Neural cell (in vitro differentiated cells): ENCODE results near the gene ANKRD62. TPM values are rescaled to one million over a fixed set of nuclear protein-coding genes. Genes with fewer than 3 reads are reported as not detected.

Experiments used
- H2AFZ ChIP-seq: fragments of 200-600, 300-800 bp; sonication (generic), shearing (Covaris generic); 2 replicates; pipeline ENCODE4 v1.6.0; 2014; ENCODE audit warnings: low read depth, mild to moderate bottlenecking, antibody characterized with exemption, low read length, moderate library complexity
- H3F3A ChIP-seq: fragments of 200-600 bp; shearing (Covaris generic); 2 replicates; pipeline ENCODE4 v1.6.1; 2016; ENCODE audit warnings: mild to moderate bottlenecking, moderate library complexity, mixed read lengths, antibody characterized with exemption, low read length; ENCODE audit not compliant: insufficient read depth, poor library complexity, severe bottlenecking
- H3K27ac ChIP-seq: fragments of 200-600, 300-800 bp; sonication (generic), shearing (Covaris generic); 2 replicates; pipeline ENCODE4 v1.5.1; 2014; ENCODE audit warnings: mild to moderate bottlenecking, low read length, moderate library complexity
- H3K27me3 ChIP-seq: fragments of 300-800, 200-600 bp; sonication (generic), shearing (Covaris generic); 2 replicates; pipeline ENCODE4 v1.6.0; 2014; ENCODE audit warnings: mild to moderate bottlenecking, low read depth, low read length, moderate library complexity; ENCODE audit not compliant: insufficient read depth
- H3K36me3 ChIP-seq: fragments of 300-800, 200-600 bp; sonication (generic), shearing (Covaris generic); 2 replicates; pipeline ENCODE4 v1.5.1; 2014; ENCODE audit warnings: mild to moderate bottlenecking, antibody characterized with exemption, low read length, moderate library complexity; ENCODE audit not compliant: insufficient read depth
- H3K4me2 ChIP-seq: fragments of 300-800, 200-600 bp; sonication (generic), shearing (Covaris generic); 2 replicates; pipeline ENCODE4 v1.6.0; 2014; ENCODE audit warnings: mild to moderate bottlenecking, low read length
- H3K4me3 ChIP-seq: fragments of 300-800, 200-600 bp; sonication (generic), shearing (Covaris generic); 2 replicates; pipeline ENCODE4 v1.5.1; 2014; ENCODE audit warnings: mild to moderate bottlenecking, low read length, moderate library complexity
- H3K79me2 ChIP-seq: fragments of 200-600 bp; shearing (Covaris generic); replicated peaks from 2 replicates; pipeline ENCODE4 v1.6.0; 2014; ENCODE audit warnings: mild to moderate bottlenecking, low read length, moderate library complexity; ENCODE audit not compliant: insufficient read depth
- H3K9ac ChIP-seq: fragments of 300-800, 200-600 bp; sonication (generic), shearing (Covaris generic); 2 replicates; pipeline ENCODE4 v1.6.1; 2016; ENCODE audit warnings: mild to moderate bottlenecking, low read length, mixed read lengths
- H3K9me2 ChIP-seq: fragments of 200-600 bp; shearing (Covaris generic); 2 replicates; pipeline ENCODE4 v1.6.1; 2016; ENCODE audit warnings: mild to moderate bottlenecking, low read length, mixed read lengths; ENCODE audit not compliant: insufficient read depth
- H3K9me3 ChIP-seq: fragments of 200-600, 300-800 bp; sonication (generic), shearing (Covaris generic); 2 replicates; pipeline ENCODE4 v1.6.1; 2016; ENCODE audit warnings: mild to moderate bottlenecking, mixed run types, low read length, moderate library complexity, mixed read lengths
- H4K20me1 ChIP-seq: fragments of 200-600 bp; shearing (Covaris generic); 2 replicates; pipeline ENCODE4 v1.6.1; 2016; ENCODE audit warnings: mild to moderate bottlenecking, mixed run types; ENCODE audit not compliant: insufficient read depth
- EP300 ChIP-seq: fragments of 450-650 bp; conservative IDR thresholded peaks from 2 replicates; pipeline ENCODE4 v1.6.1; 2014; ENCODE audit warnings: antibody characterized with exemption, mild to moderate bottlenecking, moderate library complexity; ENCODE audit not compliant: poor library complexity, severe bottlenecking
- EZH2 ChIP-seq: fragments of 200-600, 300-800 bp; shearing (Covaris generic), sonication (generic); IDR thresholded peaks from 2 replicates; pipeline ENCODE4 v1.6.1; 2014; ENCODE audit warnings: antibody characterized with exemption, low read length, borderline replicate concordance, mild to moderate bottlenecking; ENCODE audit not compliant: insufficient read depth, poor library complexity, severe bottlenecking
- MXI1 ChIP-seq: fragments of 450-650 bp; conservative IDR thresholded peaks from 2 replicates; pipeline ENCODE4 v1.6.1; 2014; ENCODE audit warnings: antibody characterized with exemption, mild to moderate bottlenecking; ENCODE audit not compliant: poor library complexity, severe bottlenecking
- POLR2AphosphoS5 ChIP-seq: IDR thresholded peaks from 2 replicates; pipeline ENCODE4 v1.6.1; 2012
- RAD21 ChIP-seq: fragments of 450-650 bp; conservative IDR thresholded peaks from 2 replicates; pipeline ENCODE4 v1.6.1; 2014; ENCODE audit warnings: antibody characterized with exemption, mild to moderate bottlenecking, moderate library complexity
- SMC3 ChIP-seq: fragments of 450-650 bp; conservative IDR thresholded peaks from 2 replicates; pipeline ENCODE4 v1.6.1; 2014; ENCODE audit warnings: antibody characterized with exemption, mild to moderate bottlenecking, moderate library complexity; ENCODE audit not compliant: poor library complexity
- TAF1 ChIP-seq: IDR thresholded peaks from 2 replicates; pipeline ENCODE4 v1.6.1; 2012; ENCODE audit warnings: low read depth
- polyA plus RNA-seq: library from polyadenylated mRNA; depleted of rRNA; stranded (reverse); fragments of >200 nt; gene quantifications from 2 replicates; pipeline ENCODE4 v1.2.3, GENCODE V29; 2014
- TF ChIP-seq, protein P1 (sequence below): IDR thresholded peaks from 2 replicates; pipeline ENCODE4 v1.6.1; 2012; ENCODE audit warnings: borderline replicate concordance
- TF ChIP-seq, protein P2 (sequence below): fragments of 450-650 bp; IDR thresholded peaks from 2 replicates; pipeline ENCODE4 v1.5.1; 2014; ENCODE audit warnings: antibody characterized with exemption, mild to moderate bottlenecking, moderate library complexity; ENCODE audit not compliant: poor library complexity, severe bottlenecking

ANKRD62 gene
- polyA plus RNA-seq, 1 donor from 2014 or later = not detected

DNA sequence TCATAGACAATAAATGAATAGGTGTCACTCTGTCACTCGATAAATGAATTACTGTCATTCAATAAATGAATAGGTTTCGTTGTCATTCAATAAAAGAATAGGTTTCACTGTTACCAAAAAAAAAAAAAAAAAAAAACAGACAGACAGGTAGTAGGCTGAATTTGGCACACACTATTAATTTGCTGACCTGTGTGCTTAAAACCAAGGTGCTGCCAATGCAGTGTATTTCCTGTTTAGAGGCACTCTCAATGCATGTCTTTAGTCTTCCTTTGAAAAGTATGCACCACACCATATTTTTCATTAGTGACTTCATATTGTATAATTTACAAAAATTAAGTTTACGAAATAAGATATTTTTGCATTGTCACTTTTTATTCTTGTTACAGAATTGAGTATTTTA, 16.2 kb downstream of the ANKRD62 start:
- Histone ChIP-seq H3F3A (no peaks in the 10 kb centered on the region), H3K4me3 (no peak overlapping the region), H3K9me2 (no peaks in the 10 kb centered on the region), H3K27ac (no peak overlapping the region), H4K20me1 (no peaks in the 10 kb centered on the region), H3K9ac (no peak overlapping the region), H3K79me2 (no peaks in the 10 kb centered on the region), H3K27me3 (no peaks in the 10 kb centered on the region), H2AFZ (no peak overlapping the region), H3K36me3 (no peaks in the 10 kb centered on the region), H3K9me3 (no peaks in the 10 kb centered on the region), H3K4me2 (no peak overlapping the region)
- no peak for TF ChIP-seq EP300
- no peak for TF ChIP-seq TAF1
- no peak for TF ChIP-seq MXI1

DNA sequence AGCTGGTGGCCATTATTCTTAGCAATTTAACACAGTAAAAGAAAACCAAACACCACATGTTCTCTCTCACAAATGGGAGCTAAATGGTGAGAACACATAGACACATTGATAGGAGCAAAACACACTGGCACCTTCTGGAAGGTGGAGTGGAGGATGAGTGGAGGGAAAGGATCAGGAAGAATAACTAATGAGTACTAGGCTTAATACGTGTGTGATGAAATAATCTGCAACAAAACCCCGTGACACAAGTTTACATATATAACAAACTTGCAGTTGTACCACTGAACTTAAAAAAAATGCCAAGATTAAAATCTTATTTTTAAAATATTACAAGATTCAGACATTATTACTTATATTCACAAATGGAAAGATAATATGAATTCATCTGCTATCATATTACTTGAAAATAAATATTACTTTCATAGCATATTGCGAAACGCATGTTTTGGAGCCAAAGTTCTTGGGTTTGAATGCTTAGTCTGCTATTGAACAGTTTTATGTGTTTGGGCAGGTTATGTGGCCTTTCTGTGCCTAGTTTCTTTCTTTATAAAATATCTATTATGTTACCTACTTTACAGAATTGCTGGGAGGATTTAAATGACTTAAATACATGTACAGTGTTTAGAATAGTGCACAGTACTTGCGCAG, 20.5 kb downstream of the ANKRD62 start:
- TF ChIP-seq EZH2 (no peak), POLR2AphosphoS5 (no peak), RAD21 (no peak), MXI1 (no peak)
- TF ChIP-seq, protein P1, sequence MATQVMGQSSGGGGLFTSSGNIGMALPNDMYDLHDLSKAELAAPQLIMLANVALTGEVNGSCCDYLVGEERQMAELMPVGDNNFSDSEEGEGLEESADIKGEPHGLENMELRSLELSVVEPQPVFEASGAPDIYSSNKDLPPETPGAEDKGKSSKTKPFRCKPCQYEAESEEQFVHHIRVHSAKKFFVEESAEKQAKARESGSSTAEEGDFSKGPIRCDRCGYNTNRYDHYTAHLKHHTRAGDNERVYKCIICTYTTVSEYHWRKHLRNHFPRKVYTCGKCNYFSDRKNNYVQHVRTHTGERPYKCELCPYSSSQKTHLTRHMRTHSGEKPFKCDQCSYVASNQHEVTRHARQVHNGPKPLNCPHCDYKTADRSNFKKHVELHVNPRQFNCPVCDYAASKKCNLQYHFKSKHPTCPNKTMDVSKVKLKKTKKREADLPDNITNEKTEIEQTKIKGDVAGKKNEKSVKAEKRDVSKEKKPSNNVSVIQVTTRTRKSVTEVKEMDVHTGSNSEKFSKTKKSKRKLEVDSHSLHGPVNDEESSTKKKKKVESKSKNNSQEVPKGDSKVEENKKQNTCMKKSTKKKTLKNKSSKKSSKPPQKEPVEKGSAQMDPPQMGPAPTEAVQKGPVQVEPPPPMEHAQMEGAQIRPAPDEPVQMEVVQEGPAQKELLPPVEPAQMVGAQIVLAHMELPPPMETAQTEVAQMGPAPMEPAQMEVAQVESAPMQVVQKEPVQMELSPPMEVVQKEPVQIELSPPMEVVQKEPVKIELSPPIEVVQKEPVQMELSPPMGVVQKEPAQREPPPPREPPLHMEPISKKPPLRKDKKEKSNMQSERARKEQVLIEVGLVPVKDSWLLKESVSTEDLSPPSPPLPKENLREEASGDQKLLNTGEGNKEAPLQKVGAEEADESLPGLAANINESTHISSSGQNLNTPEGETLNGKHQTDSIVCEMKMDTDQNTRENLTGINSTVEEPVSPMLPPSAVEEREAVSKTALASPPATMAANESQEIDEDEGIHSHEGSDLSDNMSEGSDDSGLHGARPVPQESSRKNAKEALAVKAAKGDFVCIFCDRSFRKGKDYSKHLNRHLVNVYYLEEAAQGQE = no peak
- TF ChIP-seq, protein P2, sequence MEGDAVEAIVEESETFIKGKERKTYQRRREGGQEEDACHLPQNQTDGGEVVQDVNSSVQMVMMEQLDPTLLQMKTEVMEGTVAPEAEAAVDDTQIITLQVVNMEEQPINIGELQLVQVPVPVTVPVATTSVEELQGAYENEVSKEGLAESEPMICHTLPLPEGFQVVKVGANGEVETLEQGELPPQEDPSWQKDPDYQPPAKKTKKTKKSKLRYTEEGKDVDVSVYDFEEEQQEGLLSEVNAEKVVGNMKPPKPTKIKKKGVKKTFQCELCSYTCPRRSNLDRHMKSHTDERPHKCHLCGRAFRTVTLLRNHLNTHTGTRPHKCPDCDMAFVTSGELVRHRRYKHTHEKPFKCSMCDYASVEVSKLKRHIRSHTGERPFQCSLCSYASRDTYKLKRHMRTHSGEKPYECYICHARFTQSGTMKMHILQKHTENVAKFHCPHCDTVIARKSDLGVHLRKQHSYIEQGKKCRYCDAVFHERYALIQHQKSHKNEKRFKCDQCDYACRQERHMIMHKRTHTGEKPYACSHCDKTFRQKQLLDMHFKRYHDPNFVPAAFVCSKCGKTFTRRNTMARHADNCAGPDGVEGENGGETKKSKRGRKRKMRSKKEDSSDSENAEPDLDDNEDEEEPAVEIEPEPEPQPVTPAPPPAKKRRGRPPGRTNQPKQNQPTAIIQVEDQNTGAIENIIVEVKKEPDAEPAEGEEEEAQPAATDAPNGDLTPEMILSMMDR = no peak
- no peak overlapping the region for H3K27ac ChIP-seq
- H3K79me2 ChIP-seq = no peaks in the 10 kb centered on the region
- no peak overlapping the region for H3K4me2 ChIP-seq
- H3K9me3 ChIP-seq = no peaks in the 10 kb centered on the region
- no peaks in the 10 kb centered on the region for H3F3A ChIP-seq
- no peak overlapping the region for H2AFZ ChIP-seq
- no peaks in the 10 kb centered on the region for H3K36me3 ChIP-seq
- H3K27me3 ChIP-seq = no peaks in the 10 kb centered on the region
- no peaks in the 10 kb centered on the region for H4K20me1 ChIP-seq
- H3K9ac ChIP-seq = no peak overlapping the region
- no peak overlapping the region for H3K4me3 ChIP-seq
- H3K9me2 ChIP-seq = no peaks in the 10 kb centered on the region

DNA sequence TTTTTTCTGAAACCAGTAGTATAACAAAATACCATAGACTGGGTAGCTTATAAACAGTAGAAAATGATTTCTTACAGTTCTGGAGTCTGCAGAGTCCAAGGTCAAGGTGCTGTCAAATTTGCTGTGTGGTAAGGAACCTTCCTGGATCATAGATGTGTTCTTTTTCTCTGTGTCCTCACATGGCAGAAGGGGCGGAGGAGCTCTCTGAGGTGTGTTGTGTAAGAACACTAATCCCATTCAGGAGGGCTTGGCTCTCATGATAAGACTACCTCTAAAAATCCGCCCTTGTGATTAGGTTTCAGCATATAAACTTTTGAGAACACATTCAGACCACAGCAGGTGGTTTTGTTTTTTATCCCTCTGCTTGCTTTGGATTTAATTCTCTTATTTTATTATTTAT, 25.7 kb downstream of the ANKRD62 start:
- H3K4me3 ChIP-seq = no peak overlapping the region
- no peak overlapping the region for H3K4me2 ChIP-seq
- H2AFZ ChIP-seq = no peak overlapping the region
- no peaks in the 10 kb centered on the region for H3K9me3 ChIP-seq
- H3K79me2 ChIP-seq = no peaks in the 10 kb centered on the region
- H3K9ac ChIP-seq = no peak overlapping the region
- no peaks in the 10 kb centered on the region for H3F3A ChIP-seq
- no peaks in the 10 kb centered on the region for H4K20me1 ChIP-seq
- H3K9me2 ChIP-seq = no peaks in the 10 kb centered on the region
- H3K36me3 ChIP-seq = no peaks in the 10 kb centered on the region
- no peak overlapping the region for H3K27ac ChIP-seq
- no peak for TF ChIP-seq EP300
- no peak for TF ChIP-seq POLR2AphosphoS5
- TF ChIP-seq, protein P2 = no peak
- no peak for TF ChIP-seq MXI1
- TF ChIP-seq RAD21 = no peak
- no peak for TF ChIP-seq SMC3
- TF ChIP-seq EZH2 = no peak
- no peak for TF ChIP-seq TAF1
- TF ChIP-seq, protein P1 = no peak
- H3K27me3 ChIP-seq = no peaks in the 10 kb centered on the region
